ENCODE data around the gene TSPOAP1.

The TSPOAP1 gene

DNA sequence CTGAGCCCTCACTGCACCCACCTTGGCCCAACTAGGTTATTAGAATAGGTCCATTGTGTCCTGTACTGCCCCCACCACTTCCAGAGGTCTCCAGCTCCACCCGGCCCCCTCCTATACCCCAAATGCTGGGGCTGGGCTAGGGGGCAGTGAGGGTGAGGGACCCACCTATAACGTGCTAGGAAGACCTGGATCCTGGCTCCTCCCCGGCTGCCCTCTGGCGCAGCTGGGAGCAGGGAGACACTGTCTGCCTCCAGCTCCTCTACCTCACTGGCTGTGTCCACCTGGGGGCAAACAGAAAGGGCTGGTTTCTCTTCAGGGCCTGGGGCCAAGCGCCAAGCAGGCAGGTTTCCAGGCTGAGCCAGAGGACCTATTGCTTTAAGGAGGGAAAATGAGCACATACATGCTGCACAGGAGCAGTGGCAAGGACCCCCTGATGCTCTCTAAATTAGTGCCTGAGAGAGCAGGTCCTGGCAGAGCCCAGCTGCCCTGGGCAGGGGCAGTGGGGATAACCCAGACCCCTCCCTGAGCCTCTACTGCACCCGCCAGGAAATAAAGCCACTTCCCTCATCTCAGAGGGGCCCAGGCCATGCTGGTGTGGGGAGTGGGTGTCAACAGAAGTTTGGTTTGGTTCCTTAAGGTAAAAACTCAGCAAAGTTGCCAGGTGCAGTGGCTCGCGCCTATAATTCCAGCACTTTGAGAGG, 12.2 kb downstream of the TSPOAP1 start:
- DNase-seq = peak; percentile 53

DNA sequence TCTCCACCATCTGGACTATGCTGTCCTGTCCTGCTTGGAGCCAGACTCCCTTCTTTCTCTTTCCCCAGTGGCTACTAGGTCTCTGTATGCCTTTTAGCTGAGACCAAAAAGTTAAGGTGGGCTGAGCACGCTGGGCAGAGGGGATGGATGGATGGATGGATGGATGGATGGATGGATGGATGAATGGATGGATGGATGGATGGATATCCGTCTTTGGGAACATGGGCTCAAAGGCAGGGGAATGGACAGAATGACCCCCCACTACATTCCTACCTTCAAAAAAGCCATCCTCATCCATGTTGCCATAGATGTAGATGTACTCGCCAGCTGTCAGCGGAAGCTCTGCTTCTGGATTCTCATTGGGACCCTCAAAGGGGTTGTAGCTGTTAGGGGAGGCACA, 12.8 kb downstream of the TSPOAP1 start:
- DNase-seq = no peak

DNA sequence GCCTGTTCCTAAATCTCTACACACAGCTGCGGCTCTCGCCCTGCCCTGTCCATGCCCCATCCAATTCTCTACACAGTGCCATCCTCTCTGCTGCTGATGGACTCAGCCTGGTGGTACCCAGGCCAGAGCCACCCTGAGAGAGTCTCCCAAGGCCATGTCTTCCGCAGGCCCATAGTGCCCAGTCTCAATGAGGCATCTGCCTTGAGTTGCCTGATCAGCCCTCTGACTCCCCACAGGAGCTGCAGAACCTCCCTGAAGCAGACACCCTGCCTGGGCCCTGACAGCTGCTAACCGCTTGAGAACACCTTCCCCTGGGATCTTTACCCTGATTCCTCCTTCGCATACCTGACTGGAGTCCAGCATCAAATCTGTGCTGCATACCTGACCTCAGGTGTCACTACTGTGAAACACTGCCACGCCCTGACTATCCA, 13.3 kb downstream of the TSPOAP1 start:
- DNase-seq = peak; percentile 51

DNA sequence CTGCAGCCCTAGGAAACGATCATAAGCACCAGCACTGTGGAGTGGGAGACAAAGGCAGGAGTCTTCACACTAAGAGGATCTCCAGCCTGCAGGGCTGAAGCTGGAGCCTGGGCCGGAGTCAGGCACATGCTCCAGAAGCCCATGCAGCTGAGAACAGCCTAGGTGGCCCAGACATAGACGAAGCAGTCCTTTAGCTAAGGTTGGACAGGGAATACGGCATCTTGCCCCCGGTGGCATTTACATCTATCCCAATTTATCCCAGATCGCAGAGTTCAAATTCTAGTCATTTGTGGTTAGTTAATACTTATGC, 13.9 kb downstream of the TSPOAP1 start:
- no peak for DNase-seq

DNA sequence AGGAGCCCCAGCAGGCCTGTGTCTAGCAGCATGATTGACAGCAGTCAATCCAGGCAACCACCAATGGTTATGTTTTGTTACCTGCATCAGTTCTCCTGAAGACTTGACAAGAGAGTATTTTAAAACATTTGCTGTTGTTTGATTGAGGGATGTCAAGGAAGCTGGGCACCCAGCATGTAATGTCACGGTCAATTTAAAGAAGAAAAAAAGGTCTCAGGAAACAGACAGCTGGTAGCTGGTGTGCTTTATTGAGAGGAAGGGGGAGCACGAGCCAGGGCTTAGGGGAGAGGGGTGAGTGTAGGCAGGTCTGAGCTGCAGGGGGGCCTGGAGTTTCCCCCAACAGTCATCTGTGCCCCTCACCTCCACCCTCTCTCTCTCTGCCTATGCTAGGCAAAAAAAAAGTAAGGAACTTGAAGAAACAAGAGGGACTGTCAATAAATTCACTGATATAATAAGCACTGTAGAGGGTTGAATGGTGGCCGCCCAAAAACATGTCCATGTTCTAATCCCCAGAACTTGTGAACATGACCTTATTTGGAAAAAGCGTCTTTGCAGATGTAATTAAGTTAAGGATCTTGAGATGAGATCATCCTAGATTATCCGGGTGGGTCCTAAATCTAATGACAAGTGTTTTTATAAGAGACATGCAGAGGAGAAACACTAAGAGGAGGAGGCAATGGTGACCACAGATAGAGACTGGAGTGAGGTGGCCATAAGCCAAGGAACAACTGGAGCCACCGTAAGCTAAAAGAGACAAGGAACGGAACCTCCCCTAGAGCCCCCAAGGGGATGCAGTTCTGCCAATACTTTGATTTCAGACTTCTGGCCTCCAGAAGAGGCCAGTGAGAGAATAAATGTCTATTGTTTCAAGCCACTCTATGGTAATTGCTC, 14.5 kb downstream of the TSPOAP1 start:
- DNase-seq = no peak

DNA sequence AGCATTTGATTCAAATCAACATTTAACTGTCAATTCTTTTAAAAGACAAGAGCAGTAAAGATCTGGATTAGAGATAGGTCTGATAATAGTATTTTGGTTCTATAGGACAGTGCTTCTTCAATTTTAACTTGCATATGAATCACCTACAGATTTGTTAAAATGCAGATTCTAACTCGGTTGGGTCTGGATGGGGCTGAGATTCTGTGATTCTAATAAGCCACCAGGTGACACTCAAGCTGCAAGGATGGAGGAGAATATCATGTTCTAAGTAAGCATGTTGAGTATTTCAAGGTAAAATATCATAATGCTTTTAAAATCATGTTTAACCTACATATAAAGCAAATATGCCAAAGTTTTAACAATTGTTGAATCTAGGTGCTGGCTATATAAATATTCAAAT, 15.8 kb downstream of the TSPOAP1 start:
- no peak for DNase-seq

DNA sequence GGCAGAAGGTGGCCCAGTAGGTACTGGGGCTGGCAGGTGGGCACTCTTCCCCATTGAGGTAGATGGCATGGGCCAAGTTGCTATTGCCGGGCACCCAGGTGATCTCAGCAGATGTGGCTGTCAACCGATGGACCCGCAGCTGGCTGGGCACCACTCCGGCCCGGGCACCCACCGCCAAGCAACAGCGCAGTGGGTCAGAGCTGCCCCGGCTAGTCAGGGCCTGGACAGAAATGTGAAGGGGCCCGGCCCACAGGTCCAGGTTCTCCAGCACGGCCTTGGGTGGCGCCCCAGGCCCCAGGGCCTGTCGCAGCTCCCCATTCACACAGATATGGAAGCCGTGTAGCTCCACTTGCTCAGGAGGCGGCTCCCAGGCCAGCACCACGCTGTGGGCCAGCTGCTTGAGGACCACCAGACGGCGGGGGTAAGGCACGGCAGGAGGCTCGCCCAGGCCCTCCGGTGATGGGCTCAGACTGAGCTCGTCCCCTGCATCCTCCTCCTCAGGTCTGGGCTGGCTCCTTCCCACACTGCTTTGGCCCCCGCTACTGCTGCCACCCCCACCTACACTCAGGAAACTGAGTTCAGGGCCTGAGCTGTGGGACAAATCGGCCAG, 16.5 kb downstream of the TSPOAP1 start:
- DNase-seq = no peak

DNA sequence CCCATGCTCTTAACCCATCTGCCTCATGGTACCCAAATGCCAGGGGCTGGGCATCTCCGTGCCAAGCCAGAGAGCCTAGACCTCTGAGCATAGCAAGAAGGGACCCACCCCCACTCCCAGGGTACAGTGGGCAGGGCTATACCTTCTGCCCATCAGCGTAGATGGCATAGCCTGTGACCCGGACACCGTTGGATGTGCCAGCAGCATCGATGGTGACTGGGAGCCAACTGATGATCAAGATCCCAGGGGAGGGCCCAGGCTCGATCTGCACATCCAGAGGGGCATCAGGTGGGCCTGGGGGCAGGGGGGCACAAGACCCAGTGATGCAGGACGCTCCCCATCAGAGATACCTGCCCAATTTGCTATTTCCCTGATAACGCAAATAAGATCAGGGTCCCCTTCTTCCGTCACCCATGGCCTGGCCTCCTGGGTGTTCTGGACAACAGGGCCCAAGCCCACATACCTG, 17.1 kb downstream of the TSPOAP1 start:
- peak; percentile 52 for DNase-seq

DNA sequence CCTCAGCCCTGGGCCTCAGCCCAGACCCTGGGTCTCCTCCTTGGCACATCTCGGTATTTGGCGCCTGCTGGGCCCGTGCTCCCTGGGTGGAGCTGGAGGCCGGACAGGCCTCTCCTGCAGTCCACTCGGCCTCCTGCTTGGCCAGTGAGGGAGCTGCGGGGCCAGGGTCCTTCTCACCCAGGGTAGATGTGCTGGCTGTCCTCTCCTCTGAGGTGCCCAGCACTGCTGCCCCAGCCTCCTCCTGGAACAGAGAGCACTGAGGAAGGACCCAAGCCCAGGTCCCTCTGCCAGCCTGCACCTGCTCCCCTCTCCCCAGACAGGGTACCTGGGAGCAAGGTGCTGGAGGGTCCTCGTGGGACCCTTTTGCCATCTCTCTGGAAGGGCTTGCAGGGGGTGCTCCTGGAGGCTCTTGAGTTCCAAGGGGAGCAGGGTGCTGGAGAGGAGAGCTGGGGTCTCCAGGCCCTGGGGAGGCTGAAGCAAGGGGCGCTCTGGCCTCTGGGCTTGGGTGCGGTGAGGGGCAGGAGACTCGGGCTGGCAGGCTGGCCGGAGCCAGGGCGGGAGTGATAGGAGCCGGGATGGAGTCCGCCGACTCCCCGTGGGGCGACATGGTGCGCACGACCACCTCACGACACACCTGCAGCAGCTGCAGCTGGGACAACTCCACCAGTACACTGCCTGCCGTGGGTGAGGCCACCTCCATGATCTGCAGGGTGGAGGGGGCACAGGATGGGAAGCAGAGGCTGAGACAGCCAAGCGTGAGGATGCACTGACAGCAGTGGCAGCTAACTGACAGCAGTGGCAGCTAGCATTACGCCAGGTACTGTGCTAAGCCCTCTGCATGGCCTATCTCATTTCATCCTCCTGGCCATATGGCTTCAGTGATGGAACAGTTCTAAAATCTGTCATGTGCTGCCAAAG, 17.8 kb downstream of the TSPOAP1 start:
- peak; percentile 50 for DNase-seq

DNA sequence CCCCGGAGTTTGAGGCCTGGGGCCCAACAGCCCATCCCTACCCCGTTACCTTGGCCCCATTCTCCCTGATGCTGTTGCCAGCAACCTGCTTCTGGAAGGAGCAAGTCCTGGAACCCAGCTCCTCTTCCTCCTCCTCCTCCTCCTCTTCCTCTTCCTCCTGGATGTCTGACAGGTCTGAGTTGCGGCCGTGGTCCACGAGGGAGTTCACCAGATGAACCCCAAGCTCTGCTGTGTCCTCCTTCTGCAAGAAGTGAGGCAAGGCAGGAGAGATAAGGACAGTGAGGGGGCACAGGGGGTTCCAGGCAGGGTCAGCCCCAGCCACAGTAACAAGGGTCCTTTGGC, 18.7 kb downstream of the TSPOAP1 start:
- DNase-seq = peak; percentile 33

DNA sequence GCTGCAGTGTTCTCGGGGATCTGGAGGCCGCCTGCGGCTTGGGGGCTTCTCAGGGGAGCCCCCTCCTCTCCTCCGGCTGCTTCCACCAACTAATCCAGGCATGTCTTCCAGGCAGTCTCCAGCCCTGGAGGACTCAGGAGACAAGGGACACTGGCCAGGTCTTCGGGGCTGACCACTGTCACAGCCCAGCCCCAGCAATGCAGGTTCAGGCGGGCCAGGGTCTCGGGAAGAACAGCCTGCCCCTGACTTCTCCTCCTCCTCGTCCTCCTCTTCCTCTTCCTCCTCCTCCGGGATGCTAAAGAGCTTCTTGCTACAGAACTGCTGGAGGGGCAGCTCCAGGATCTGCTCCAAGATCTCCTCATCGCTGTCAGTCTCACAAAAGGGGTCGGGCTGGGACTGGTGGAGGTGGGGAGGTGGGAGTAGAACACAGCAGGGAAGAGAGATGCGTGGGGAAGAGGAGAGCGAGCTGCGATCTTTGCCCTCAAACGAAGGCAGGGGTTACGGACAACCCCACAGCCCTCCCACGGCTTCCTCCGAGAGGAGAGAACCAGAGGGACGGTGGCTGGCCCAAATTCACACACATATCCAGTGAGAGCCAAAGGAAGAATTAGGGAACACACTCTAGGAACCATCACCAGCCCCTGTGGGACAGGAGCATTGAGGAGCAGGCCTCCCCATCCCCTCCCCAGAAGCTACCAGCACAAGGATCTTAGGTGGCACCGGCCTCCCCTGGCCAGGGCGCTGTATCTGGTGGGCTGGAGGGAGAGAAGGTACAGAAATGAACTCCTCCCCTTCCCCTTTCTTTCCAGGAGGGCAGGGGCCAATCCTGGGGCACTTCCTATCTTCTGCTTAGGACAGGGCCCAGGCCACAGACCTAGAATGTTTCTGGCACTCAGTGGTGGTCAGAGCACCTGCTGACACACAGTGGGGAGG, 19.3 kb downstream of the TSPOAP1 start:
- peak; percentile 43 for DNase-seq

DNA sequence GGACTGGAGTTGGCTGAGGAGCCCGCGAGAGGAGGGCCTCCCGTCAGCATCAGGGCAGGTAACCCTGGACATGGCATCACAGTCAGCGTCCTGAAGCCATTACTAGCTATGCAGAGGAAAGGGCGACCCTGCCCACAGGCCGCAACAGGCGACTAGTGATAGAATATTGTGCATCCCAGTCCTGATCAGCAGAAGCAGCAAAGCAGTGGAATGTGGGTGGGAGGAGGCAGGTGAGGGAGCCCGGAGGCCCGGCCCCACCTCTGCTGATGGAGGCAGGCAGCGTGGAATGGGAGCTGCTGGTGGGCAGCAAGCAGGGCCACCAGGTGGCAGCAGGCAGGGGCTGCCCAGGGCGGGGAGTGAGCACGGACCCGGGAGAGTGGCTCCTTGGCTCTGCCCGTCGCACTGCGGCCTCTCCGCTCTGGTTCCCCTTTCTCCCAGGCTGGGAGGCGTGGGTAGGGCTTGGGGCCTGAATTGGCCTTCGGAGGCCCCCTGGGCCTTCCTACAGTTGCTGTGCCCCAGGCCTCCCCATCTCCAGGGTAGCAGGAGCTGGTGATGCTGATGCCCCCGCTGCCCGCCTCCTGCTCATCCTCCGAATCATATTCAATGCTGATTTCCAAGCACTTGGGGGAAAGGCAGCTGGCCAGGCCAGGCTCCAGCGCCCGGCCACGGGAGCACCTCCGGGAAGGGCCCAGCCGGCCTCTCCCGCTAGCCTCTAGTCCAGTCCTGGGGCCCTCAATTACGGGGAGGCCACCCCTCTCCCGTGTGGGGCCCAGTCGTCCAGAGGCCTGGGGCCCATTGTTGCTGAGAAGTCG, 20.2 kb downstream of the TSPOAP1 start:
- peak; percentile 55 for DNase-seq

DNA sequence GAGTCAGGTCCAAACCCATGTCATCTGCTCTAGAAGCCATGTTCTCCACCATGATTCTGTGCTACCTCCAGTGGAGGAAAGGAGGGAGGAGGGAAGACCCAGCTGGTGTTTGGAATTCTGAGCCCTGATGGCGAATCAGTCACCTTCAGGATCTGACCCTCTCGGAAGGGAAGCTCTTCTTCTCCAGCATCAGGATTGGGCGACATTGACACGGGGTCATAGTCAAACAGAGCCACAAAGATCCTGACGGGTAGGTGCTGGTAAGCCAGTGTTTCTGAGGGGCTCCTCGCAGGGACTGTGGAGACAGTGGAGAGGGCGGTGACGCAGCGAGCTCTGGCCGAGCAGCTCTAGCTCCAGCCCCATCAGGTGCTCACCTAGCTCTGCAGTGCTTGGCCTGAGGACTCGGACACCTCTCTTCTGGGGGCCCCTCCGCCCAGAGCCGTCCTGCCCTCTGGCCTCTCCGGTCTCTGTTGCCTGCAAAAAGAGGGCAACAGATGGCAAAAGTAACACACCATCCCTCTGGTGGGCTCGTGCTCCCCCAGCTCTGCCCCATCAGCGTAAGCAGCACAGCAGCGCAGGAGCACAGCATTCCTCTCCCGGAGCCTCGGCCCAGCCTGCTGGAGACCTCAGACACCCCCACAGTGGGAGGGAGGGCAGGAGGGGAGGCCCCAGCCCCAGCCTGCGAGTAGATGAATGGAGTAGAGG, 21.0 kb downstream of the TSPOAP1 start:
- peak; percentile 48 for DNase-seq

DNA sequence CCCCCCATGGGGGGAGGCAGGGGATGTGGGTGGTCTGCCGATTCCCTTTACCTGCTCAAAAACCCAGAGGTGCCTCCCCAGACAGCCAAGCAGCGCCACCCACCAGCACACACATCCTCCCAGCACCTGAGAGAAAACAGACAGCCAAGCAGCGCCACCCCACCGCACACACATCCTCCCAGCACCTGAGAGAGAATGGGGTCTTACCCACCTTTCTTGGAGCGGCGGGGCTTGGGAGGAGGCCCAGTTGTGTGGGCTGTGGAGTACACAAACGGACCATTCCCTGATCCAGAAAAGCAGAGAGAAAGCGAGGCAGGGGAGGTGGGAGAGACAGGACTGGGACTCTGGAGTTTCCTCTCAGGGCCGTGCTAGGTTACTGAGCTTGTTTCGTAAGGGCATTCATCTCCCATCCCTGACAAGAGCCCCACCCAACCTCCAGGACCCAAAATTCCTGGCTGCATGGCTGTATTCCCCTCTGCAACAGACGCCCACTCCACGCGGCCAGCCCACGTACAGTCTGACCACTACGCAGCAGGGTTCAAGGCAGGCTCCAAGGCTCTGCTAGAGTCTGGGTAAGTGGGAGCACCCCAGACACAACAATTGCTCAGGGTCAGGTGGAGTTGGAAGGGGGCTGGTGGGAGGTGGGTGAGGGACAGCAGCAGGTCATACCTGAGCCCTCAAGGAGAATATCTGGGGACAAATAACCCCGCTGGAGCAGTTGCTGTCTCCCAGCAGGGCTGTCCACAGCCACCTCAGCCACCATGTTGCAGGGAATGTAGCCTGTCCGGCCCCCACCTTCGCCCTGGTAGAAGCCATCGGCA, 22.3 kb downstream of the TSPOAP1 start:
- DNase-seq = peak; percentile 47

DNA sequence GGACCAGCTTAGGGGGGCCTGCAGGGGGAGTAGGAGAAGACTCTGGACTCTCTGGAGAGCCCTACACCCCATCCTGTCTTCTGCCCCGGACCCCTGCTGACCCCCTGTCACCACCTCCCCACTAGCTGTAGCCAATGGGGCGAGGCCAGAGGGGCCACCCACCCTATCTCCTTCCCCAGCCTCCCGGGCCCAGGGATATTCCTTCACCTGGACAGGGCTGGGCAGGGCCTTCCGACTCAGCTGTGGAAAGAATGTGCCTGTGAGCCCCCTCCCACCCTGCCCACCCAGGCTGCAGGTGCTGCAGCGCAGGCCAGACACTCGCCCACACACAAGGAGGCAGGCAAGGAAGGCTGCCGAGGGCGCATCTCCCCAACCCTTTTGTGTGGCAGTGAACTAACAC, 23.0 kb downstream of the TSPOAP1 start:
- peak; percentile 49 for DNase-seq

DNA sequence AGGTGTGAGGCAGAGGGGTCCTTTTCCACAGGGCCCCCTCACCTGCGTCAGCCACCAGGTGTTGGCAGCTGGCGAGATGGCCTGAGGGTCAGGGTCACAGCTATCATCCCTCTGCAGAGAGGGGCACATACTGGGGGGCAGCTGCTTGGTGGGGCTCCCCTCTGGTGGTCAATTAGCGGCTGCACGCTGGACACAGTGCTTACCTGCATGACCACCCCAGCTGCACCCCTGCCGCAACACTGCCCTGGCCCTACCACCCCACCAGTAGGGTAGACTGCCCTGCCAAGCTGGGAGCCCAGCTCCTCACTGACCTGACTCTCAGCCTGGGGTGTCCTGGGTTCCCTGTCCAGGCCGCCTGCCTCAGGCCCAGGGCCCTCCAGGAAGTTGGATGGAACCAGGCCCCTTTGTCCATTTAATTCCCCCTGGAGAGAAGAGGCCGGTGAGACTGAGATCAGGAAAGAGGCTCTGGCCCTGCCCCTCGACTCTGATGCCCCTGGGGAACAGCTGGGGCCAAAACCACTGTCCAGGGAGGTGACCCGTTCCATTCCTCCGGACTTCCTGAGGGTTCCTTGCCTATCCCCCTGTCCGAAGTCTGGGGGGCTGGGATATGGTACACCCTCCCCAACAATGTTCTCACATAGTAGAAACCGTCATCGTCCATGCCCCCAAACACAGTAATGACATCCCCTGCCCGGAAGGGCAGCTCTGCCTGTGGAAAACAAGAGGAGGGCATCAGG, 23.7 kb downstream of the TSPOAP1 start:
- peak; percentile 54 for DNase-seq

DNA sequence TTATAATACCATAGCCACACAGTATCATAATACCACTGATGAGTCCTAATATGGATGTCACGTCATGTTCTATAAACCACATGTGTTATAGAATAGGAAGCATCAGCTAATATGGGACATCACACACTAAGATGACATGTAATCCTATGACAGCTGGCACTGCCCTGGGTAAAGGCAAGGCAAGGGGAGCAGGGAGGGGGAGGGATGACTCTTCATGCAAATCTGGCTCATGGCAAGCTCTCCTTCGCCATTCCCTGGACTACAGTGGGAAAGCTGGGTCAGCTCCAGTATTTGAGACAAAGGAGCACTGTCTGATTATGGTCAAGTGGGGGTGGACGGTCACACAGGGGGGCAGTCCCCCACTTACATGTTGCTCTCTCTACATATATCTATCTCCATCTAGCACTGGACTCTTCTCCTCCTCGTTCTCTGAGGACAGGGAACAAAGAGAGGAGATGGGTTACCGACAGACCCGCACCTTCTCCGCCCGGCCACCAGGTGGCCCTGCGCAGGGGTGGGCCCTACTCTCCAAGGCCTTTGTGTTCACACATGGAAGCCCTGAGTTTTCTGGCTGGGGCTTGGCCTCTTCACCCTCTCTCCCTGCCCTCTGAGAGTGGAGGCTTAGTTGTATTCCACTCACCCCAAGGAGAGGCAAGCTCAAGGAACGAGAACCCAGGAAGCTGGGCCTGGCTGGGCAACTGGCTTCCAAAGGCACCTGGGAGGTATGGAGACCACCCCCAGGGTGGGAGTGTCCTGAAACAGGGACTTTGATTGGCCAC, 24.4 kb downstream of the TSPOAP1 start:
- peak; percentile 82 for DNase-seq

All from activated CD8-positive, alpha-beta memory T cell treated with anti-CD3 and anti-CD28 coated beads for 24 hours (primary cell).